Inflammatory macrophage (primary cell): ENCODE data around the gene PPP1R14B.

ENCODE experiments used
- DNase-seq, 2 donors: peaks; one replicate each; pipeline ENCODE4 v3.0.0-alpha.2; 2020 to 2022

Gene PPP1R14B

GRCh38 chr11:64281957-64282770 is 35.4 kb upstream of the PPP1R14B start:
- DNase-seq = no peak

- no peak for DNase-seq
Measured at GRCh38 chr11:64278576-64279190, 31.9 kb upstream of the PPP1R14B start.

- peak in 1 of 2 donors; percentile 18 for DNase-seq
Measured at GRCh38 chr11:64276653-64277431, 30.1 kb upstream of the PPP1R14B start.

- DNase-seq = no peak
Measured at GRCh38 chr11:64275841-64276240, 29.1 kb upstream of the PPP1R14B start.

- no peak for DNase-seq
Measured at GRCh38 chr11:64275031-64275800, 28.5 kb upstream of the PPP1R14B start.

GRCh38 chr11:64269540-64270220 is 22.9 kb upstream of the PPP1R14B start:
- peak; percentile 100 for DNase-seq

GRCh38 chr11:64268893-64269539 is 22.3 kb upstream of the PPP1R14B start:
- peak; percentile 77 to 83 for DNase-seq

- peak; percentile 59 for DNase-seq
Measured at GRCh38 chr11:64268025-64268892, 21.5 kb upstream of the PPP1R14B start.

- no peak for DNase-seq
Measured at GRCh38 chr11:64267207-64267945, 20.6 kb upstream of the PPP1R14B start.

GRCh38 chr11:64266339-64266738 is 19.6 kb upstream of the PPP1R14B start:
- DNase-seq = no peak

- DNase-seq = no peak
Measured at GRCh38 chr11:64265176-64266160, 18.7 kb upstream of the PPP1R14B start.

GRCh38 chr11:64264371-64264852 is 17.7 kb upstream of the PPP1R14B start:
- DNase-seq = no peak

GRCh38 chr11:64263947-64264317 is 17.2 kb upstream of the PPP1R14B start:
- DNase-seq = no peak

- DNase-seq = no peak
Measured at GRCh38 chr11:64263021-64263946, 16.5 kb upstream of the PPP1R14B start.

GRCh38 chr11:64262271-64263002 is 15.7 kb upstream of the PPP1R14B start:
- DNase-seq = no peak

- DNase-seq = no peak
Measured at GRCh38 chr11:64261556-64262080, 14.9 kb upstream of the PPP1R14B start.
